ENCODE data around the gene LPA.

DNA sequence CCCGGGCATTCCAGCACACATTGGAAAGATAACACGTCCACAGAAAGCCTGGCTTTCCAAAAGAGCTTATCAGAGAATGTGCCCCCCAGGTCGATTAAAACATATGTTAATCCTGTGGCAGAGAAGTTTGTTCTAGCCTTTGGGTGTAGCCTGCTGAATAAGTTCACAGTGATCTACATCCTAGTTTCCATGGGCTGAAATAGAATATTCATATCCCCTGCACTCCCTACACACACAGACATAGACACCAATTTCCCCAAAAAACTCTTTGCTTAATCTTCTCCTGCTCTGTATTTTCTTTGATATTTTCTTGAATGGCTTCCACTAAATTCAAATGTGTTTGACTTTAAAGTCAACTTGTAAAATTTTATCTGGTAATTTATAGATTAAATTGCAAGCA, 1.6 kb downstream of the LPA start:
- TF ChIP-seq CTCF (IDR thresholded peaks at IDR 0.05) = no peak
- TF ChIP-seq POLR2A (IDR thresholded peaks at IDR 0.05) = no peak
- TF ChIP-seq EP300 (IDR thresholded peaks at IDR 0.05) = no peak

Measured in ovary (tissue), 3 donors.